Left lung (tissue), 10 donors: ENCODE measurements around the gene PAX5. TPM values are rescaled to one million over a fixed set of nuclear protein-coding genes. Genes with fewer than 3 reads are reported as not detected.

Source experiments
- ATAC-seq: fragments of 200-7000 bp; cut with Tn5 transposase; one replicate; pipeline ENCODE4 v1.9.1; 2020; ENCODE audit warnings: moderate library complexity
- DNase-seq, 4 donors: peaks; one replicate each; pipeline ENCODE4 v3.0.0-alpha.2; 2013 to 2020
- H3K27ac ChIP-seq, 2 donors: fragments of 200-600 bp; sonication (generic) in 1 of 2; one replicate each; pipeline versions ENCODE4 v1.5.0 to v1.8.0; 2020 to 2021
- H3K27me3 ChIP-seq, 2 donors: fragments of 200-600 bp; sonication (generic) in 1 of 2; one replicate each; pipeline versions ENCODE4 v1.5.0 to v1.8.0; 2020 to 2021
- H3K36me3 ChIP-seq, 2 donors: fragments of 200-600 bp; sonication (generic) in 1 of 2; one replicate each; pipeline versions ENCODE4 v1.5.0 to v1.8.0; 2020 to 2021
- H3K4me1 ChIP-seq, 2 donors: fragments of 200-600 bp; one replicate each; pipeline ENCODE4 v1.8.0; 2021
- H3K4me3 ChIP-seq, 2 donors: fragments of 200-600 bp; sonication (generic) in 1 of 2; one replicate each; pipeline versions ENCODE4 v1.5.0 to v1.8.0; 2020 to 2021; ENCODE audit warnings: mild to moderate bottlenecking in 1 of 2
- H3K9me3 ChIP-seq, 2 donors: fragments of 200-600 bp; sonication (generic) in 1 of 2; one replicate each; pipeline versions ENCODE4 v1.5.0 to v1.8.0; 2020 to 2021
- intact Hi-C, 2 donors: fragments of 100-400 bp; cut with DNase I; formaldehyde crosslinking; loops; one replicate each; pipeline versions ENCODE4 v1.11.2 to v1.14.2; 2022
- polyA plus RNA-seq, 6 donors: library from polyadenylated mRNA; unstranded; fragments of 120-200 nt; gene quantifications; one replicate each; pipeline ENCODE4 v1.2.1, GENCODE V29; 2013; ENCODE audit not compliant: insufficient read length in 6 of 6
- total RNA-seq, 2 donors: library from RNA; stranded (reverse); fragmentation: NEBNext Ultra II Directional; extraction: Animal tissue kit (Norgen Biotek cat#: 25700); gene quantifications; one replicate each; pipeline ENCODE4 v1.2.1, GENCODE V29; 2021
- TF ChIP-seq, protein P1 (sequence below), 2 donors: fragments of 200-600 bp; sonication (generic) in 1 of 2; IDR thresholded peaks; one replicate each; pipeline versions ENCODE4 v1.5.0 to v1.8.0; 2021; ENCODE audit warnings: antibody characterized with exemption in 2 of 2
- donor health status: DM: no; HTN: yes; CAD: no.
- donor health status: DM: no; HTN: no; CAD: no.

PAX5 gene
- total and polyA plus RNA-seq, 8 donors = 0.03 to 0.65 (median 0.13) TPM

DNA sequence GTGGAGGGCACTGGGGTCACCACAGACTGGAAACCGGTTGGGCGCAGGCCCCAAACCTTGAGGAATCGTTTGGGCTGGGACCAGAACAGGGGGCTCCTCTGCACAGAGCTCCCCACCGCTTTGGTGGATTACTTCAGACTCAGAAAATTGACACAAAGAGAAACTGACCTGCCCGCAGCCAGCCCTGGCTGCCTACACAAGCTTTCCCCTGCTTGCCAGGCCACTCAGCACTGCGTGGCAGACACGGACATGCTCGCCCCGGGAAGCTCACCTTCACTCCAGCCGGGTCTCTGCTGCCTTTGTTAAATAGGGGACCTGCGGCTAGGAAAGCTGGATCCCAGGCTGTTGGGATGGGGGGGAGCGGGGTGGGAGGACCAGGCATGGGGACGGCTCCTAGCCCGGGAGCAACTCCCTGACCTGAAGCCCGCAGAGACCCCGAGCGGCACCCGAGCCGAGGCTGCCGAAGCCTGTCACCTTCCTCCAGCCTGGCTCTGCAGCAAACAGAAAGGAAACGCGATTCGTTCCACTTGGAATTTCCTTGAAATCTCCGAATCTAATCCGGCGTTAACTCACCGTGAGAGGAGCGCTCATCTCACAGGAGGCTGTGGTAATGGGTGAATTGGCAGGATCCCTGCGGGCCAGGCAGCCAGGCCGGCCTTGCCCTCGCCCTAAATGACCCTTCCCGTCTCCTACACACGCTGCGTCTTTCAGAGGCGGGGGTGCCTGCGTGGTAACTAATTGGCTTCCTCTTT is 8.8 kb downstream of the PAX5 start:
- Histone ChIP-seq H3K4me1 (peaks cover 28 to 34% of the 10 kb centered on the region in 2 donors), H3K27ac (no peak overlapping the region), H3K36me3 (no peaks in the 10 kb centered on the region), H3K9me3 (no peaks in the 10 kb centered on the region), H3K4me3 (peak overlapping the region in 1 of 2 donors; percentile 20), H3K27me3 (peaks cover 93 to 100% of the 10 kb centered on the region in 2 donors)
- intact Hi-C loops = no loop called here
- no peak for DNase-seq
- ATAC-seq = no peak
- TF ChIP-seq, protein P1, sequence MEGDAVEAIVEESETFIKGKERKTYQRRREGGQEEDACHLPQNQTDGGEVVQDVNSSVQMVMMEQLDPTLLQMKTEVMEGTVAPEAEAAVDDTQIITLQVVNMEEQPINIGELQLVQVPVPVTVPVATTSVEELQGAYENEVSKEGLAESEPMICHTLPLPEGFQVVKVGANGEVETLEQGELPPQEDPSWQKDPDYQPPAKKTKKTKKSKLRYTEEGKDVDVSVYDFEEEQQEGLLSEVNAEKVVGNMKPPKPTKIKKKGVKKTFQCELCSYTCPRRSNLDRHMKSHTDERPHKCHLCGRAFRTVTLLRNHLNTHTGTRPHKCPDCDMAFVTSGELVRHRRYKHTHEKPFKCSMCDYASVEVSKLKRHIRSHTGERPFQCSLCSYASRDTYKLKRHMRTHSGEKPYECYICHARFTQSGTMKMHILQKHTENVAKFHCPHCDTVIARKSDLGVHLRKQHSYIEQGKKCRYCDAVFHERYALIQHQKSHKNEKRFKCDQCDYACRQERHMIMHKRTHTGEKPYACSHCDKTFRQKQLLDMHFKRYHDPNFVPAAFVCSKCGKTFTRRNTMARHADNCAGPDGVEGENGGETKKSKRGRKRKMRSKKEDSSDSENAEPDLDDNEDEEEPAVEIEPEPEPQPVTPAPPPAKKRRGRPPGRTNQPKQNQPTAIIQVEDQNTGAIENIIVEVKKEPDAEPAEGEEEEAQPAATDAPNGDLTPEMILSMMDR (IDR thresholded peaks at IDR 0.05) = no peak

DNA sequence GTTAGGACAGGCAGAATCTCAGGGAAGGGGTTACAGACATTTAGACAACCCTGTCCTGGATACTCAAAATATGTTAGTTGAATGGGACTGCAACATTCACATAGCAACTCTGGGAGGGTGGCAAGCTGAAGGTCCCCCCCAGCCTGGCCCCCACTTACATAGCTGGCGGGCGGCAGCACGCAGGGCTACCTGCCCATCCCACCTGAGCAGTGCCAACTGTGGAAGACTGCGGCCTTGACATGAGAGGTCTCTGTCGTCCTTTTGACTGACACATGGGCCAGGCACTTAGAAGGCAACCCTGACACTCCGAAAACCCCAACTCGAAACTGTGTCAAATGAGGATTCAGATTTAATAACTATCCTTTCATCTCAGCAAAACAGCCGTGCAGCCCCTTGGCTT is 16.5 kb downstream of the PAX5 start:
- no peak for ATAC-seq
- no peak overlapping the region for H3K4me3 ChIP-seq
- no peak overlapping the region for H3K27ac ChIP-seq
- H3K9me3 ChIP-seq = no peaks in the 10 kb centered on the region
- DNase-seq = no peak
- H3K27me3 ChIP-seq = peaks cover 23 to 96% of the 10 kb centered on the region in 2 donors
- intact Hi-C loops = no loop called here
- no peaks in the 10 kb centered on the region for H3K4me1 ChIP-seq
- no peaks in the 10 kb centered on the region for H3K36me3 ChIP-seq
- TF ChIP-seq, protein P1 (IDR thresholded peaks at IDR 0.05) = no peak

DNA sequence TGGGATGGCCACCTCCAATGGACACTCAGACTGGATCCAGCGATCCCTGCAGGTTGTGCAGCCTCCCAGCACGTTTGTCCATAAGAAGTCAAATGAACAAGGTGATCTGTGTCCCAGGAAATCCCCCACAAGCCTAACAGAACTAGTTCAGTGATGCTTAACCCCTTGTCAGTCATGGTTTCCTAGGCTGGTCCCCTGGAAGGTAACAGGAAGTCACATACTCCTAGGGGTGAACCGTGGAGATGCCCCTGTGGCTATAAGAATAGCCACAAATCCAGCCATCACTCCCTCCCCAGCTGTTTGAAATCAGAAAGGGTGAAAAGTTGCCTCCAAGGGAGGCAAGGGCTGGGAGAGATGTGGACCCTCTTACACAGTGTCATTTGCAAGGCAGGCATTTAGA is 22.5 kb downstream of the PAX5 start:
- Histone ChIP-seq H3K9me3 (no peaks in the 10 kb centered on the region), H3K4me1 (no peaks in the 10 kb centered on the region), H3K27me3 (peaks cover 9 to 92% of the 10 kb centered on the region in 2 donors), H3K4me3 (no peak overlapping the region), H3K36me3 (no peaks in the 10 kb centered on the region), H3K27ac (no peak overlapping the region)
- intact Hi-C loops = no loop called here
- TF ChIP-seq, protein P1 (IDR thresholded peaks at IDR 0.05) = no peak
- DNase-seq = no peak
- ATAC-seq = no peak

DNA sequence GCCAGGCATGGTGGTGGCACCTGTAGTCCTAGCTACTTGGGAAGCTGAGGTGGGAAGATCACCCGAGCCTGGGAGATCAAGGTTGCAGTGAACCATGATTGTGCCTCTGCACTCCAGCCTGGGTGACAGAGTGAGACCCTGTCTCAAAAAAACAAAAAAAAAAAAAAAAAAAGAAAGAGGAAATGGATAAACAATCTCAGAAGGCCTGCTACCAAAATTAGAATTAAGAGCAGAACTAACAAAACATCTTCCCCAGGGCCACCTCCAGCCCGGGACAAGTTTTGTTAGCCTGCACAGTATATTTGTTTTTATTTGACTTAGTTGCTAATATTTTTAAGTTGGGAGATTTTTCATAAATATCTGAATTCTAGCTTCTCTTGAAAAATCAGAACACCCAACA is 23.1 kb downstream of the PAX5 start:
- intact Hi-C loops = no loop called here
- DNase-seq (no peak), ATAC-seq (no peak)
- Histone ChIP-seq H3K4me1 (no peaks in the 10 kb centered on the region), H3K36me3 (no peaks in the 10 kb centered on the region), H3K4me3 (no peak overlapping the region), H3K9me3 (no peaks in the 10 kb centered on the region), H3K27me3 (peaks cover 8 to 92% of the 10 kb centered on the region in 2 donors), H3K27ac (no peak overlapping the region)
- TF ChIP-seq, protein P1 (IDR thresholded peaks at IDR 0.05) = no peak

DNA sequence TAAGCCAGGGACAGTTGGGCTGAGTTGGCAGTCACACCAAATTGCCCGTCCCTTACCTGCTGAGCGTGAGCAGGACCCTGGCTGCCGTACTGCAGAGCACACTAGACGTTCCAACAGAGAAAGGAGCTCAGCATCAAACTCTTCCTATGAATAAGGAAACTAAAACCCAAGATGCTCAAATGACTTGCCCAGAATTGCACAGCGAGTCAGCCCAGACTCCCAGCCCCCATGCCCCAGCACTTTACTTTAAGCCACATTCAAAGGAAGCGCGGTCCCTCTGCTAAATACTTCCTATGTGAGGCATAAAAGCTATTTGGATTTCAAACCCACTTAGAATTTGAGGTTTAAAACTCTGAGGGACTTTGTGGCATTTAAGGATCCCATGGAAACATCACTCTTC is 23.9 kb downstream of the PAX5 start:
- Histone ChIP-seq H3K9me3 (no peaks in the 10 kb centered on the region), H3K4me1 (no peaks in the 10 kb centered on the region), H3K27me3 (peaks cover 14 to 92% of the 10 kb centered on the region in 2 donors), H3K27ac (no peak overlapping the region), H3K4me3 (no peak overlapping the region), H3K36me3 (no peaks in the 10 kb centered on the region)
- TF ChIP-seq, protein P1 (IDR thresholded peaks at IDR 0.05) = no peak
- DNase-seq = no peak
- intact Hi-C loops = no loop called here
- no peak for ATAC-seq
